Measurements from ENCODE around the gene CLEC16A.

DNA sequence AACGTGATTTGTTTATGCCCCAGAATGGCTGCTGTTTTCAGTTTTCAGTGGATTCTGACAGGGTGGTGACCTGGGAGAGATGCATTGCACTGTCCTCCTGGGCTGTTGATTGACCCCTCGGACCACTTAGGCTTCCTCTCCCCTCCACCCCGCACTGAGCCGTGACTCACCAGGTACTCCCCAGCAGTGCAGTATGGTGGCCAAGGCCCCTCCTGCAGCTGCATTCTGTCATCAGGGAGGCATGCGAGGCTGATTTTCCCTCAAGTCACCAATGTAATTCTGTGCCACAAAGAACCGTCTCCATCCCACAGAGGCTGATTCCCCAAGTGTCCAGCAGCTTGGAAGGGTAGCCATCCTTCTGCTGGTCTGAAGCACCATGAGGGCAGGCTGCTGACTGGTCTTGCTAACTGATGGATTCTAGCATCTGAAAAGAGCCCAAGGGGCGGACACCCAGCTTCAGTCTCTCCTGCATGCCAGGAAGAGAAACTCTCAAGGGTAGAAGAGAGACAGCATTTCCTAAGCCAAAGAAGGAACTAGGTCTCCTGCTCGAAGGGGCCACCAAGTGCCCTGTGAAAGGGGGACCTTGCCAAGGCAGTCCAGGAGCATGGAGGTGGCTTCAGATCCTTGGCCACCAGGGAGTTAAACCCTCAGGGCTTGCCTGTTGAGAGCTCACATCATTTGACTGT lies 163.6 kb downstream of the CLEC16A start:
- TF ChIP-seq, protein P1, sequence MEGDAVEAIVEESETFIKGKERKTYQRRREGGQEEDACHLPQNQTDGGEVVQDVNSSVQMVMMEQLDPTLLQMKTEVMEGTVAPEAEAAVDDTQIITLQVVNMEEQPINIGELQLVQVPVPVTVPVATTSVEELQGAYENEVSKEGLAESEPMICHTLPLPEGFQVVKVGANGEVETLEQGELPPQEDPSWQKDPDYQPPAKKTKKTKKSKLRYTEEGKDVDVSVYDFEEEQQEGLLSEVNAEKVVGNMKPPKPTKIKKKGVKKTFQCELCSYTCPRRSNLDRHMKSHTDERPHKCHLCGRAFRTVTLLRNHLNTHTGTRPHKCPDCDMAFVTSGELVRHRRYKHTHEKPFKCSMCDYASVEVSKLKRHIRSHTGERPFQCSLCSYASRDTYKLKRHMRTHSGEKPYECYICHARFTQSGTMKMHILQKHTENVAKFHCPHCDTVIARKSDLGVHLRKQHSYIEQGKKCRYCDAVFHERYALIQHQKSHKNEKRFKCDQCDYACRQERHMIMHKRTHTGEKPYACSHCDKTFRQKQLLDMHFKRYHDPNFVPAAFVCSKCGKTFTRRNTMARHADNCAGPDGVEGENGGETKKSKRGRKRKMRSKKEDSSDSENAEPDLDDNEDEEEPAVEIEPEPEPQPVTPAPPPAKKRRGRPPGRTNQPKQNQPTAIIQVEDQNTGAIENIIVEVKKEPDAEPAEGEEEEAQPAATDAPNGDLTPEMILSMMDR (IDR thresholded peaks at IDR 0.05; ENCODE audit: low read depth, low read length, poor library complexity, severe bottlenecking), result no peak
- TF ChIP-seq EZH2phosphoT487 (IDR thresholded peaks at IDR 0.05; ENCODE audit: borderline replicate concordance, low read length), result no peak
